Measurements from ENCODE around the gene BEGAIN.
A peak's percentile ranks its signal among the peaks of the same experiment; 100 is the strongest.

The BEGAIN gene

DNA sequence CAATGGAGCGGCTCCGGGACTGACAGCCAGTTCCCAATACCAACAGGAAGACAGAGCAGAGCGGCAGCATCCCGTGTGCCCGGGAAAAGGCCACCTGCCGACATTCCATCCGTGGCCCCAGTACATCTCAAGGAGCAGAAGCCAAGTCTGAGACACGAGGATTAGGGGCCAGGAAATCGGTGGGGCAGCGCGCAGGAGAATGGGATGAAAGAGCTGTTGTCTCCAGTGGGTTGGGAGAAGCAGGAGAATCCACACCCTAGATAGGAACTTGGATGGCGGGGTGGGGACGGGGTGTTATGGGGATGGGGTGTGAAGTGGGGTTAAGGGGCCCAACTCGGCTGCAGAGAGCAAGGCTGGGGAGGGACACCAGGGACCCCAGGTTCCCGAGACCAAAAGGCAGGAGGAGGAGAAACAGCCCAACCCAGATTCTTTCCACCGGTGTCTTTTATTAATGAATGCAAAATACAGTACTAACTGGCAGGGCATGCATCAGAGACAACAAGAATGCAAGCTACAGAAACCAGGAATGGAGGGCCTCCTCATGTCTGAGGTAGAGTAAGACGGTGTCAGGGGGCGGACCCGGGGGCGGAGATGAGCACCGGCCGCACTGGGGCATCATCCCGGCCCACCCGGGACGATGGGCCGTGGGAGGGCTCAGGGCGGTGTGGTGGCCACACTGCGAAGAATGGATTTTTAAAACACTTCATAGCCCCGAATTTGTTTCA, 50.3 kb downstream of the BEGAIN start:
- no peak for DNase-seq (ENCODE audit: low read depth, low spot score)

DNA sequence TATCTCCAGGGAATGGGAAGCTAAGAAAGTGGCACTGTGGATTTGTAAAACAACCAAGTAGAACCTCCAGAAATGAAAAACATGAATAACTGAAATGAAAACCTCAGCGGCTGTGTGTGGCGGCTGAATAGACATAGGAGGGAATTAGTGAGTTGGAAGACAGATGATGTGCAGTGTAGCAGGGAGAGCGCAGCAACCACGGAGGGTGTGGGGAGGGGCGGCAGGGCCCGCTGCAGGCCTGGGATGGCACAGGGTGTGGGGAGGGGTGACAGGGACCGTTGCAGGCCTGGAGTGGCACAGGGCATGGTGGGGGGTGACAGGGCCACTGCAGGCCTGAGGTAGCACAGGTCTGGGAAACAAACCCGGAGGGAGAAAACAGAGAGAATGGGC, 51.1 kb downstream of the BEGAIN start:
- DNase-seq (ENCODE audit: low read depth, low spot score), result no peak

DNA sequence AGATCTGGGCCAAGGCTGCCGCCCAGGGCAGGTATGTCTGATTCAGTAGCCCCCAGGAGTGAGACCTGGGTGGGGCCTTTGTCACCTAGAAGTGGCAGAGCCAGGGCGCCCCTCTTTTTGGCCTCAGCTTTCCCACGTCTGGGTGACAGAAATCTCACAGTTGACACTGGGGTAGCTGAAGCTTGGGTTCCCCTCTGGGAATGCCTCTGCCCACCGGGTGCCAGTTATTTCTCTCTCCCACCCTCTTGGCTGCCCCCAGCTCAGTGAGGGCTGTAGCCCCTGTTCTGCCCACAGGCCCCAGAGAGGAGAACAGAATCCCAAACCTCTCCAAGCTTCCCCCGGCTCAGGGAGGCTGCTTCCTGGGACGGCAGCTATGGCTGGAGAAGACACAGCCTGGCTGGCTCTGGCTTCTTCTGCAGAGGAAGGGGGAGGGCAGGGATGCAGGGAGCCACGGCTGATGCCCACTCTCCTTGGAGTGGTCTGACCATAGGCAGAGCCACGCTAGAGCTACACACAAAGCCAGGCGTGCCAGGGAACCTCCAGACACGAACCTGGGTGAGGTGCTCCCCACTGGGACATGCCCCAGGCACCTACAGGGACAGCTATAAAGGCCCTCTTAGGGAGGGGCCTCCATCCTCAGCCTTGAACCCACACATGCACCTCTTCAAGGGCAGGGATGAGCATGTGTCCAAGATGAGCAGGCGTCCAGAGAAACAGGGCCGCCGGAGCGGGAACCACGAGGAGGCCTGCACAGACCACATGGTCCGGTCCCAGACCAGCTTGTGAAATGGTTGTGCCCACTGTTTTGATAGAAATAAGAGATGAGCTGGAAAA, 51.7 kb downstream of the BEGAIN start:
- no peak for DNase-seq (ENCODE audit: low read depth, low spot score)

DNA sequence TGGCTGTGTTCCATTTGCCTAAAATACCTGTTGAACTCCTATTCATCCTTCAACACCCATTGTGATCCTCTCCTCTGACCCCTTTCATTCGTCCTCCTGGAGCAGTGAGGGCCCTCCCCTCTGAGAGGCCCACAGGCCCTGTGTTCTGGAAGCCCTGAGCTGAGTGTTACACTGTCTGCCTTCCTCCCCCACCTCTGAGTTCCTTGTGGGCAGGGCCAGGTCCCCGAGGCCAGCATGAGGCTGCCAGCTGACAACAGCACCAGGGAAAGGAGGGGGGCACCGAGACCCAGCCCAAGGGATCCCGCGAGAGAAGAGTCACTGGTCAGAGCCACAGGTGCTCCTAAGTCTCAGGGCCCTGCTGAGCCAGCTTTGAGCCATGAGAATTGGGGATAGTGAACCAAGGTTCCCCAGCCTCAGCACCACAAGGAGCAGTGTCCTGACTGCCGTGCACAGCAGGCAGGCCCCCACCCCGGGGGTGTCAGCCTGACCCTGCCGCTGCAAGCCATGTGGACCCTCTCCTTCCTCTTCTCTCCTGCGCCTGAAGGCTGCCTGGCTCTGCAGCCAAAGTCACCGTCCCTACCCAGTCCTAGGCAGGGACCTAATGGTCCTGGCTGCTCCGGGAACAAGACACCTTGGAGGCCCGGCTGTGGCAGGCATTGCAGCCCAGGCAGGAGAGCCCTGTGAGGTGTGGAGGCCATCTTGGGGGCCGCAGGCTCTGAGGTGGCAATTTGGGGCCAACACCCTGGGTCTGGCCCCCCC, 52.5 kb downstream of the BEGAIN start:
- peak; percentile 2 for DNase-seq (ENCODE audit: low read depth, low spot score)

DNA sequence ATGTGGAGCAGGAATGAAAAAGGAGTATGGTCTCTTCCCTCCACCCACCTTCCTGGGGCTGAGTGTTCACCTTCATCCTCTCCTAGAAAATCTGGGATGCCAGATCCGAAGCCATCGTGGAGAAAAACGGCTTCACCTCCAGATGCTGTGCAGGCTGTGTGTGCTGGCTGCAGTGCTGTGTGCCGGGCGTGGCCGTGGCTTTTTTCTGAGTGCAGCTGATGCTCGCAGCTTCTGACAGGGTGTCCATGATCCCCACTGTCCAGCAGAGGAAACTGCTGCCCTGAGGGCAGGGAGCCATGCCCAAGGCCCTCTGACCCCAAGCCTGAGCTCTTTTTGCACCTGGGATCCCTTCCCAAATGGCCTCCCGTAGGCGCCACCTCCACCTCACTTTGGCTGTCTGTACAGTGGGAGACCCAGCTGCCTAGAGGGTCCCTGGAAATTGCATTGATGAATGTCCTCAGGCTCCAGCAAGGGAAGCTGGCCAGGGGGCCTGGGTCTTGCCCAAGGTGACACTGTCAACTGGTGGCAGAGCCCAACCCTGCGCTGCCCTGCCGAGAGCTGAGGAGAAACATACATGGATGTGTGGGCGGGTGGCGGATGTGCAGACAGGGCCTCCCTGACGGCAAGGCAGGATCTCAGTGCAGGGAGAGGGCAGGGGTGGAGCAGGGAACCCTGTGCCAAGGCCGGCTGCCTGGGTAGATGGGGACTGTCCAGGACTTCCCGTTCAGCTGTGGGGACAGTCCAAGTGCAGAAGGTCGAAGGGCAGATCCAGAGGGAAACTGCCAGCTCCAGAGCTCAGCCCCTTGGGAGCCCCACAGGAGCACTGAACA, 53.3 kb downstream of the BEGAIN start:
- DNase-seq (ENCODE audit: low read depth, low spot score), result peak; percentile 3

DNA sequence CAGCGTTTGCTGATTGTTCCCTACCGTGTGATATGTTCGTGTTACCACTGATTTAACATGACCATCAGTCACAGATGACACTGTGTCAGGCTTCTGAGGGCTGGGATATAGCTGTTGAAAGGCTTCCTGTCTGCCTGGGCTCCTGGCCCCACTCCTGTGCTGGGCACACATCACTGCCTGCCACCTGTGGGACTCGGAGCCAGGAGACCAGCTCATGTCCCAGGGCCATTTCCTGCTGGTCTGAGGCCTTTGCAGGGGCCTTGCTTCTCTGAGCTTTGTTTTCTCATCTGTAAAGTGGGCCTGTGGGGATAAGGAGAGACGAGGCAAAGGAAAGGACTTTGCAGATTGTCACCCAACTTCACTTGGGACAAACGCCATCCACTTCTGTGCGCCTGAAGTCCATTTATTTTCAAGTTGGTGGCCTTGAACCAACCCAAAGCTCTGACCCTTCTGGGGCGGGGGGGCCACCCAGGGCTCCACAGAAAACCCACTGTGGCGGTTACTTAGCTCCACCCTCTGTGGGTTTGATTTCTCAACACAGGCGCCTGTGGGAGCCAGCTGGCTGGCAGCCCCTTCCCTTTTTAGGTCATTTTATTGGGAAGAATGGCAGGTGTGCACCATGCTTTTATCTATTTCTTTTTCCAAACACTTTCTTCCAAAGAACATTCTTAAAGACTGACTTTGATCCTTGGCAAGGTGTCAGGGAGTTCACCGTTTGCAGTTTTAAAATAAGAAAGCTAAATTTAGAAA, 54.1 kb downstream of the BEGAIN start:
- no peak for DNase-seq (ENCODE audit: low read depth, low spot score)

DNA sequence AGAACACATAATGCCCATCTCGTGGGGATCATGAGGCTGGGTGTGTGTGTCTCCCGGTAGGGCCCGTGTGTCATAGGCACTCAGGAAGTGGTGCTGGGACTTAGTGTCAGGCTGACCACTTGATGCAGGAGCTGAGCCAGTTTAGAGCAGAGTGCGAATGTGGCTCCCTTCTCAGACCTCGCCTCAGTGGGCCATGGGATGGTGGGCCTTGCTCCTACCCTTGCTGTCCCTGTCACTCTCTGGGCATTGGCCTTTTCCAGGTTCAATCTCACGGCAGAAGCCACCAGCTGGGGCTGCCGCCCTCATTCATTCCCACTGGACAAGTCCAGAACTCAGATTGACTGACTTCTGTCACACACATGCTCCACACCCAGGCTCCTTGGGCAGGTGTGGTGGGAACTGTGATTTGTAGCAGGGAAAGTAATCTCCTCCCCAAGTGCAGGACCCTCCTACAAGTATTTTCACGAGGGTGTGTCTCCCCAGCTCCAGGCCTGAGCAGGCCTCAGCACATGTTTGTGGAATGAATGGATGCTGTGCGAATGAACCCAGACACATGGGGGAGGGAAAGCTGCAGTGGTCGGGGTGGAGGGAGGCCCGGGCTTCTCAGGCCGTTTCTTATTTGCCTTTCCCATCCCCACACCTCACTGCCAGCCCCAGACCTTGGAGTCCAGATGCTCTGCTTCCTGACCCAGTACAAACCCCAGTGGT, 54.9 kb downstream of the BEGAIN start:
- no peak for DNase-seq (ENCODE audit: low read depth, low spot score)

DNA sequence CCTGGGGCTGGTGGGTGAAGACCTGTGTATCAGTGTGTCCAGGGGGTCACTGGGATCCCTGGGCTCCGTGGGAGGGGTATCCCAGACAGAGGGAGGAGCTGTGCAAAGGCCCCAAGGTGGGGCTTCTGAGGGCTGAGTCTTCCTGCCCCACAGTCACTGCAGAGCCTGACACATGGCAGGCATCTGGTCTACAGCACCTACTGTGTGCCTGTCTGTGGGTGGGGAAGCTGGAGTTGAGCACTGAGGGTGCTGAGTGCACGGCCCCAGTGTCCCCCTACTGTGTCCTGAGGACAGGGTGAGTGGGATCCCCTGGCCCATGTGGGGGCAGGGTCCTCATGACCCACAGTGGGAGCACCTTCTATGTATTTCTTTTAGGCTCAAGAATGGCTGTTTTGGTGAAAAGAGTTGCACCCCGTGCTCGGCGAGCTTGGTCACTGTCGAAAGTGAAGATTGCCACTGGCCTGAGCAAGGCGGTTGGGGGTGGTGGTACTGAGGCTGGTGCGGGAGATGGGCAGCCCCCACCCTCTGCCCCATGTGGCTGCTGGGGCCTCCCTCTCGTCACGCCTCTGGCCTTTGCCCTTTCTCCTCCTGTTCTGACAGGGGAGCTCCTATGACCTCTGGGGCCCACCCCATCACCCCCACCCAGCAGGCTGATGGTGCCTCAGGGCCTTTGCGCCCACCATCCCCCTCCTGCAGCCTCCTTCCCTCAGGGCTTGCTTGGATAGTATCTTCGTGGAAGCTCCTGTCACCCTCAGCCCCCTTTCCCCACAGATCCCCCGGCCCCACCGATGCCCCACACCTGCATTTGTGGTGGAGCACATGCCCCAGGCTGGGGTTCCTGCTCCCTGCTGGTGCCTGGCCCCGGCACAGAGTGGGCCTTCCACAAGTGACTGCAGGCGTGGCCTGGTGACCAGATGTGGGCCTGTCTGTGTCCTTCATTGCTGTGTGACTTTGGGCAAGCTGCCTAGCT, 55.8 kb downstream of the BEGAIN start:
- no peak for DNase-seq (ENCODE audit: low read depth, low spot score)

DNA sequence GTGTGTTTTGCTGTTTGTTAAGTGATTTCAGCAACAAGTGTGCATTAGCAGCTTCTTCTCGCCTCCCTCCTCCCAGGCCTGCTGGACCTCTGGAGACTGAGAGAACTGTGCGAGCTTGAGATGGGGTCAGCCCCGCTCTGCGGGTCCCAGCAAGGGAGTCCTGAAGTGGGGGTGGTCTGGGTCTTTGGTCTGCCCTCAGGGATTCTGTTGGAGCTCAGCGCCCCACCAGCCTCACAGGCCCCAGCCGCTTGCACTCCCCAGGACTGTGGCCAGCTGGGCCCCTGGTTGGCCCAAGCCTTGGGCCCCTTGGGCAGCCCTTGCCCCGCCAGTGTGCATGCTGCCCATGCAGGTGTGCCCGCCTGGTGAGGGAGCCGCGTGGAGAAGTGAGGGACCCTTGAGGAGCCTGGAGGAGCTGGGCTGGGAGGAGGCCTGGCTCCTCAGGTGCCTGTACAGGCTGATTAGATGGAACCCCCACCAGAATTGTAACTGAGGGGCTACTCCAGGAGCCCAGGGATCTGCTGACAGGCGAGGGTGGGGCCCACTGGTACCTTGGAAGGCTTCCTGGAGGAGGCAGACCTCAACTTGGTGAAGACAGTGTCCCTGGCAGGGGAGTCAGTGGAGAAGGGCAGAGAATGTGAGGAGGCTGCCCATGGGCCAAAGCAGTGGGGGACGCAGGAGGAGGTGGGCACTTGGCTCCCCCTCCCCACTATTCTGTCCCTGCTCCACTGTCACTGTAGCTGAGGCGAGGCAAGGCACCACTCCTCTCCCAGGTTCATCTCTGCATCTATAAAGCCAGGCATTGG, 56.7 kb downstream of the BEGAIN start:
- no peak for DNase-seq (ENCODE audit: low read depth, low spot score)

DNA sequence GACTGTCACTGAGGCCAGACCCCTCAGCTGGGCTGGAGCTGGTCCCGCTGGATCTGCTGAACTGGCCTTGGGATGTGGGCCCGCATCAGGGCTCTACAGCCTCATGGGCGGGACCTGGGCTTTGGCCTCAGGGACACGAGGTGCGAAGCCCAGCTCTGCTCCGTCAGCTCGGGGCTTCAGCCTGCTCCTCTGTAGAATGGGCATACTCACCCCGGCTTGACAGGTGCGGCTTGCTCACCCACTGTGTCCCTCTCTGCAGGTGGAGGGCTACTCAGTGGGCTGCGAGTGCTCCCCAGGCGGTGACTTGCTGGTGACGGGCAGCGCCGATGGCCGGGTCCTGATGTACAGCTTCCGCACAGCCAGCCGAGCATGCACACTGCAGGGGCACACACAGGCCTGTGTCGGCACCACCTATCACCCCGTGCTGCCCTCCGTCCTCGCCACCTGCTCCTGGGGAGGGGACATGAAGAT, 57.6 kb downstream of the BEGAIN start:
- DNase-seq (ENCODE audit: low read depth, low spot score), result no peak

DNA sequence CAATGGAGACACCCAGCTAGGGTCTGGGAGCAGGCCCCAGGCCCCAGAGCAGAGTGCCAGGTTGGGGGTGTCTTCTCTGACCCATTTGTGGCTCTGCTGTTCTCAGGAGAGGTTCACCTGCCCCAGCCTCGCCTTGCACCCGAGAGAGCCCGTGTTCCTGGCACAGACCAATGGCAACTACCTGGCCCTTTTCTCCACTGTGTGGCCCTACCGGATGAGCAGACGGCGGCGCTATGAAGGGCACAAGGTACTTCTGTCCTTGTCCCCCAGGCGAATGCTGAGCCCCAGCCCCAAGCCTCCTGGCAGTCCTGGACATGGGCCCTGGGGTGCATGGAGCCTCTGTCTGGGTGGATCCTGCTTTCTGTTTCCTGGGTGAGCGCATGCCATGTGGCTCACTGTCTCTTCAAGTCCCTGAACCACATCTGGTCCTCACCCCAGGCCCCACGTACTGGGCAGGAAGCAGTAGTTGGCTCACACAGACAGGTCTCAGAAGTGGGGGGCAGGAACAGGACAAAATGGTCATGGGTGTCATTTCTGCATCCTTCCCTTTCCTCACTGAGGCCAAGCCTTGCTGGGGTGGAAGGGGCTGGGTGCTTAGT, 58.2 kb downstream of the BEGAIN start:
- DNase-seq (ENCODE audit: low read depth, low spot score), result no peak

DNA sequence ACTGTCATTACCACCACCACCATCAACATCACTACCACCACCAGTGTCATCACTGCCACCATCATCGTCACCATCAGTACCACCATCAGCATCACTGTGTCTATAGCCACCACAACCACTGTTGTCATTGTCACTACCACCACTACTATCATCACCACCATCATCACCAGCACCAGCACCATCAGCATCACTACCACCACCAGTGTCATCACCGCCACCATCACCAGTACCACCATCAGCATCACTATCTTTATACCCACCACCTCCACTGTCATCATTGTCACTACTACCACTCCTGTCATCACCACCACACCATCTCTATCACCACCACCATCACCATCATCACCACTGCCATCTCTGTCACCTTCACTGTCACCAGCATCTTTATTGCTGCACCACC, 60.6 kb downstream of the BEGAIN start:
- no peak for DNase-seq (ENCODE audit: low read depth, low spot score)

DNA sequence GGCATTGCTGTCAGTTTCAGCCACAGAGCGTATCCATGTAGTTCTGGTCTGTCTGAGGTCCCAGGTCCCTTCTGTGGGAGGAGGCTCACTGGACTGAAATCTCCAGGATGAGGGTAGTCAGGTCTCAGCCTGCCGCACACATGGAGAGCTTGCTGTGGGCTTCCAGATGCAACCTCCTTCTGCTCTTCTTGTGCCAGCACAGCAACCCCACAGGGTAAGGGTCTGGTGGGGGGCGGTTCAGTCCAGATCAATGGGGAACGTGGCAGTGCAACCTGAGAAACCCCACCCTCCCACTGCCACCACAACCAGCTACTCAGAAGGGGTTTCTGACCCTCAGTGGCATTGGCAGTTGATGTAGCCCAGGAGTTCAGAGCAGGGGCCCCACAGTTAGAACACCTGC, 61.2 kb downstream of the BEGAIN start:
- no peak for DNase-seq (ENCODE audit: low read depth, low spot score)

DNA sequence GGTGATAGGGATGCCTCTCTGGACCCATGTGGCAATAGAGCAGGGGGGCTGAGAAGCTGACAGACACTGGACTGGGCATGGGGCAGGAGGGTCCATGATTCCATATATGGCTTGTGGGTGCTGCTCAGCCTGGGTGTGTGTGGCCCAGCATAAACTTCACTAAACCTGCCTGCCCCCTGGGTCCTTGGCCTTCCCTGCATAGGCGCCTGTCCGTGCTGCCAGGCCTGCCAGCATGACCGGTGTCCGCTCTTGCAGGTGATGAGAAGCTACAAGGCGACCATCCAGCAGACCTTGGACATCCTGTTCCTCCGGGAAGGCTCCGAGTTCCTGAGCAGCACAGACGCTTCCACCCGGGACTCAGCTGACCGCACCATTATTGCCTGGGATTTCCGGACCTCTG, 61.6 kb downstream of the BEGAIN start:
- no peak for DNase-seq (ENCODE audit: low read depth, low spot score)

DNA sequence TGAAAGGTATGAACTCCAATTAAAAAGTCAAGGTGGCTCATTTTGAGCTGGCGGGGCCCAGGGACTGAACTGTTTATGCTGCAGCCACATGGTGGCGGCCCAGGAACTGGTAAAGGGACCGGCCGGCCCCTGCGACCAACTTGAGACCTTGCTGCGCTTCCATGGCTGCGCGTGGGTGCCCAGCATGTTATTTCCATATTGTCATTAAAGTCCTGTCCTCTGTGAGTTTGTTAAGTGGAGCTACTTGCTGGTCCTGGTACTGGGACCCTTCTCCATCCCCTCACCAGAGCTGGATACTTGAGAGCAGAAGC, 62.3 kb downstream of the BEGAIN start:
- no peak for DNase-seq (ENCODE audit: low read depth, low spot score)

DNA sequence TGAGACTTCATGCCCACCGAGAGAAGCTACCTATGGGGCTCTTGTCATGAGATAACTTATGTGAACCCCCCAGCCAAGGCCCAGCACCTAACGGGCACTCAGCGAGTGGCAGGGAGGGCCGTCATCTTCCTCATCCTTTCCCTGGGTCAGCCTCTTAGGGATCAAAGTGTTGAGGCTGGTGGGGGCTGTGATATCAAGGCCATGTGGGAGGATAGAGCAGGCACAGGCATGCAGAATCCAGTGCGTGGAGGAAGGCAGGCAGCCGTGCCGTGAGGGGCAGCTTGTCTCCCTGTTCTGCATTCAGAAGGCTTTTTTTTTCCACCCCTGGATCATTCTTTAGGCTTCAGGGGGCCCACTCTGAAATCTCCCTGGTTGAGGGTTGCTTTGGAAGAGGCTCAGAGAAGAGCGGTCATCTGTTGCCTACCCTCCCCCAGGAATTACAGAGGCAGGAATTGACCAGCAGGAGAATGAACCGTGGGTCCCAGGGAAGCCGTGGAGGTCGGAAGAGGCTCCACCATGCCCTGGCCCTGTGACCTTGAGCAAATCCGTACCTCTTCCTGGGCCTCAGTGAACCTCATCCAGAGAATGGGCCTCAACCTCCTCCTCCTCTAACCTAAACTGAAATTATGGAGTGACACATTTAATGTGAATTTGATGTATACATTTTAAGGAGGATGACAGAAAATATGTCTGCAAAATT, 62.8 kb downstream of the BEGAIN start:
- no peak for DNase-seq (ENCODE audit: low read depth, low spot score)

DNA sequence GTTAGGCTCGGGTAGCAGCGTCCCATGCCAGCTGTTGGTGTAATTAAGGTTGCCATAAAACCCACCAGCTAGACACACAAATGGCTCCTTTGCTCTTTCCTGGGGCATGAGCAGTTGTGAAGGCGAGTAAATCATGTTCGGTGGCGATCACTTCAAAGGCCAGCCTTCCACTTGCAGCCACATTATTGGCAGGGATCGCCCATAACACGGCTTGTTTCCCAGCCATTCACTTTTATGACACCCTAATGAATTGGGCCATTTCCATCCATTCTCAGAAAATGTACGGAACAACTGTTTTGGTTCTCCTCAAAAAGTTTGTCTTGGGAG, 63.4 kb downstream of the BEGAIN start:
- DNase-seq (ENCODE audit: low read depth, low spot score), result no peak

Data from ELF-1 (cell line).